DND-41 (cell line): ENCODE measurements around the gene STK11IP.

ENCODE experiments used
- ATAC-seq: fragments of 200-7000 bp; cut with Tn5 transposase; 3 replicates; pipeline ENCODE4 v1.9.1; 2021; ENCODE audit warnings: low read depth; ENCODE audit not compliant: insufficient read depth
- DNase-seq: peaks from one replicate; pipeline ENCODE4 v3.0.0-alpha.2; 2020
- H2AFZ ChIP-seq: 2 replicates; pipeline ENCODE4 v1.6.0; 2012; ENCODE audit warnings: low read depth, low read length
- H3K27ac ChIP-seq: 2 replicates; pipeline ENCODE4 v1.5.1; 2012; ENCODE audit warnings: low read length, inconsistent platforms
- H3K27me3 ChIP-seq: fragments of 200-600 bp; sonication (generic); 2 replicates; pipeline ENCODE4 v1.6.0; 2012; ENCODE audit warnings: low read length, mild to moderate bottlenecking, inconsistent platforms; ENCODE audit not compliant: insufficient read depth, poor library complexity
- H3K36me3 ChIP-seq: 2 replicates; pipeline ENCODE4 v1.5.1; 2012; ENCODE audit warnings: low read length, inconsistent platforms; ENCODE audit not compliant: insufficient read depth
- H3K4me1 ChIP-seq: 2 replicates; pipeline ENCODE4 v1.5.1; 2012; ENCODE audit warnings: mild to moderate bottlenecking, low read length; ENCODE audit not compliant: insufficient read depth
- H3K4me2 ChIP-seq: 2 replicates; pipeline ENCODE4 v1.6.0; 2012; ENCODE audit warnings: mild to moderate bottlenecking, moderate library complexity, low read length, inconsistent platforms; ENCODE audit not compliant: insufficient read depth
- H3K4me3 ChIP-seq, 2 experiments: fragments of 200-600 bp in 1 of 2; shearing (Covaris generic) in 1 of 2; 2 replicates each; pipeline ENCODE4 v1.5.1; 2012 to 2016; ENCODE audit warnings: inconsistent platforms in 2 of 2, low read length in 2 of 2, mild to moderate bottlenecking in 2 of 2, low read depth in 1 of 2, moderate library complexity in 1 of 2
- H3K79me2 ChIP-seq: 2 replicates; pipeline ENCODE4 v1.6.0; 2012; ENCODE audit warnings: low read length, inconsistent platforms; ENCODE audit not compliant: insufficient read depth
- H3K9ac ChIP-seq: 2 replicates; pipeline ENCODE4 v1.6.0; 2012; ENCODE audit warnings: low read depth, mild to moderate bottlenecking, inconsistent platforms, low read length, moderate library complexity
- H3K9me3 ChIP-seq: 2 replicates; pipeline ENCODE4 v1.5.1; 2012; ENCODE audit warnings: low read length, moderate library complexity, mild to moderate bottlenecking, inconsistent platforms; ENCODE audit not compliant: insufficient read depth, severe bottlenecking
- H4K20me1 ChIP-seq: 2 replicates; pipeline ENCODE4 v1.6.0; 2012; ENCODE audit warnings: low read length; ENCODE audit not compliant: insufficient read depth
- CTCF ChIP-seq: IDR thresholded peaks from 2 replicates; pipeline ENCODE4 v1.5.1; 2012; ENCODE audit warnings: borderline replicate concordance, low read length, moderate library complexity, mild to moderate bottlenecking; ENCODE audit not compliant: poor library complexity, severe bottlenecking; ENCODE audit errors: extremely low read depth
- EZH2 ChIP-seq: IDR thresholded peaks from 3 replicates; pipeline ENCODE4 v1.6.1; 2012; ENCODE audit warnings: borderline replicate concordance, low read depth, mild to moderate bottlenecking, moderate library complexity, low read length, inconsistent platforms; ENCODE audit not compliant: severe bottlenecking

The STK11IP gene

GRCh38 chr2:219661197-219661954 is 63.7 kb downstream of the STK11IP start:
- no peak for ATAC-seq
- H3K36me3 ChIP-seq: no peaks in the 10 kb centered on the region
- TF ChIP-seq CTCF (no peak), EZH2 (no peak)
- no peak for DNase-seq
- H4K20me1 ChIP-seq: no peaks in the 10 kb centered on the region
- no peaks in the 10 kb centered on the region for H3K79me2 ChIP-seq
- no peak overlapping the region for H3K4me2 ChIP-seq
- no peak overlapping the region for H3K27ac ChIP-seq
- H3K9me3 ChIP-seq: no peaks in the 10 kb centered on the region
- H3K4me1 ChIP-seq: no peaks in the 10 kb centered on the region
- no peak overlapping the region for H3K9ac ChIP-seq
- H2AFZ ChIP-seq: no peak overlapping the region
- peaks cover 1% of the 10 kb centered on the region for H3K27me3 ChIP-seq
- H3K4me3 ChIP-seq: no peak overlapping the region

DNA sequence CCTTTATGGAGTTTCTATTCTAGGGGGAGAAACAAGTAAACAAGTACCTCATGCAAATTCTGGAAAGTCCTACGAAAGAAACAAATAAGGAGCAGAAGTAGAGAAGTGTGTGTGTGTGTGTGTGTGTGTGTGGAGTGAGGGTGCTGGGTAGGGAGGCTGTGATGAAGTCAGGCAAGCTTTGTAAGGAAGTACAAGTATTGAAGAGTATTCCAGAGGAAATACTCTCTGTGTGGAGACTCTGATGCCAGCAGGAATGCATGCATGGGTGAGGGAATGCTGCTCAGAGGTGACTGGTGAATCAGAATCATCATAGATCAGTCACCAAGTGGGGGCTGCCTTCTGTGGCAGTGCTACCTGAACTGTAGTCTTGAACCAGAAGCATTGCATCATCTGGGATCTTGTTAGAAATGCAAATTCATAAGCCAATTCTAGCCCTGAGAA is 64.3 kb downstream of the STK11IP start:
- H3K9ac ChIP-seq: no peak overlapping the region
- H3K36me3 ChIP-seq: no peaks in the 10 kb centered on the region
- H4K20me1 ChIP-seq: no peaks in the 10 kb centered on the region
- H3K4me3 ChIP-seq: no peak overlapping the region
- TF ChIP-seq CTCF: no peak
- TF ChIP-seq EZH2: no peak
- H3K4me1 ChIP-seq: no peaks in the 10 kb centered on the region
- no peaks in the 10 kb centered on the region for H3K79me2 ChIP-seq
- no peaks in the 10 kb centered on the region for H3K9me3 ChIP-seq
- no peak overlapping the region for H3K4me2 ChIP-seq
- DNase-seq (no peak), ATAC-seq (no peak)
- H3K27ac ChIP-seq: no peak overlapping the region
- no peaks in the 10 kb centered on the region for H3K27me3 ChIP-seq
- no peak overlapping the region for H2AFZ ChIP-seq

- TF ChIP-seq EZH2 (no peak), CTCF (no peak)
- no peak overlapping the region for H3K27ac ChIP-seq
- no peaks in the 10 kb centered on the region for H3K4me1 ChIP-seq
- no peaks in the 10 kb centered on the region for H3K79me2 ChIP-seq
- no peak overlapping the region for H3K9ac ChIP-seq
- H3K9me3 ChIP-seq: no peaks in the 10 kb centered on the region
- no peaks in the 10 kb centered on the region for H4K20me1 ChIP-seq
- no peaks in the 10 kb centered on the region for H3K36me3 ChIP-seq
- H3K4me2 ChIP-seq: no peak overlapping the region
- H2AFZ ChIP-seq: no peak overlapping the region
- ATAC-seq: no peak
- H3K27me3 ChIP-seq: no peaks in the 10 kb centered on the region
- DNase-seq: no peak
- H3K4me3 ChIP-seq: no peak overlapping the region
These were observed 64.9 kb downstream of the STK11IP start for GRCh38 chr2:219662566-219662965.
